T-helper 17 cell (primary cell): ENCODE measurements around the gene ZFAND2A. TPM values are rescaled to one million over a fixed set of nuclear protein-coding genes. Genes with fewer than 3 reads are reported as not detected.

Experiments
- ATAC-seq: fragments of 150-1000 bp; cut with Tn5 transposase; 2 replicates; pipeline ENCODE4 v1.10.0; 2021; ENCODE audit warnings: mild to moderate bottlenecking, moderate library complexity
- DNase-seq, 3 donors: peaks; one replicate each; pipeline versions ENCODE4 v3.0.0 to v3.0.0-alpha.2; 2020 to 2021
- H3K9me3 ChIP-seq: one replicate; pipeline ENCODE4 v1.7.0; 2013; ENCODE audit warnings: low read length, mild to moderate bottlenecking; ENCODE audit not compliant: control insufficient read depth, poor library complexity, severe bottlenecking
- H3K27ac Mint-ChIP-seq: one replicate; pipeline ENCODE4 v1.8.0; 2022; ENCODE audit warnings: mild to moderate bottlenecking, moderate library complexity, mixed read lengths
- H3K27me3 Mint-ChIP-seq: one replicate; pipeline ENCODE4 v1.8.0; 2022; ENCODE audit warnings: mixed read lengths
- H3K36me3 Mint-ChIP-seq: one replicate; pipeline ENCODE4 v1.8.0; 2022; ENCODE audit warnings: low read depth, mixed read lengths
- H3K4me1 Mint-ChIP-seq: one replicate; pipeline ENCODE4 v1.8.0; 2022; ENCODE audit warnings: mild to moderate bottlenecking, mixed read lengths
- H3K4me3 Mint-ChIP-seq: one replicate; pipeline ENCODE4 v1.8.0; 2022; ENCODE audit warnings: mild to moderate bottlenecking, moderate library complexity, mixed read lengths
- total RNA-seq, 4 donors: library from RNA in 2 of 4; stranded (reverse) in 2 of 4; gene quantifications; one replicate each; pipeline ENCODE4 v1.2.3 and lab custom pipeline; 2022 to 2026

The ZFAND2A gene
- total RNA-seq, 2 donors from 2014 or later = 73.6 to 87.8 TPM

GRCh38 chr7:1136841-1137516 lies 23.0 kb downstream of the ZFAND2A start:
- ATAC-seq (no peak), DNase-seq (no peak)
- no peaks in the 10 kb centered on the region for H3K36me3 Mint-ChIP-seq
- no peaks in the 10 kb centered on the region for H3K27me3 Mint-ChIP-seq
- peaks cover 13% of the 10 kb centered on the region for H3K4me1 Mint-ChIP-seq
- peak overlapping the region; percentile 87 for H3K27ac Mint-ChIP-seq
- H3K4me3 Mint-ChIP-seq = peak overlapping the region; percentile 95
- H3K9me3 ChIP-seq = no peaks in the 10 kb centered on the region

- no peak for DNase-seq
These were observed 25.0 kb downstream of the ZFAND2A start for GRCh38 chr7:1134951-1135350.

GRCh38 chr7:1131471-1132265 lies 28.3 kb downstream of the ZFAND2A start:
- no peaks in the 10 kb centered on the region for H3K36me3 Mint-ChIP-seq
- H3K27me3 Mint-ChIP-seq = no peaks in the 10 kb centered on the region
- no peak for ATAC-seq
- H3K4me3 Mint-ChIP-seq = no peak overlapping the region
- no peak overlapping the region for H3K27ac Mint-ChIP-seq
- no peak for DNase-seq
- no peaks in the 10 kb centered on the region for H3K9me3 ChIP-seq
- peaks cover 6% of the 10 kb centered on the region for H3K4me1 Mint-ChIP-seq

More at GRCh38 chr7:1134951-1135350, 25.0 kb downstream of the ZFAND2A start:
- no peak overlapping the region for H3K4me3 Mint-ChIP-seq
- H3K27me3 Mint-ChIP-seq = no peaks in the 10 kb centered on the region
- ATAC-seq = no peak
- H3K9me3 ChIP-seq = no peaks in the 10 kb centered on the region
- H3K4me1 Mint-ChIP-seq = peaks cover 13% of the 10 kb centered on the region
- H3K36me3 Mint-ChIP-seq = no peaks in the 10 kb centered on the region
- H3K27ac Mint-ChIP-seq = no peak overlapping the region

- Mint-ChIP-seq H3K4me3 (no peak overlapping the region), H3K27ac (peak overlapping the region; percentile 63), H3K27me3 (no peaks in the 10 kb centered on the region), H3K36me3 (no peaks in the 10 kb centered on the region), H3K4me1 (peaks cover 4% of the 10 kb centered on the region)
- no peaks in the 10 kb centered on the region for H3K9me3 ChIP-seq
- no peak for ATAC-seq
- no peak for DNase-seq
These were observed 29.7 kb downstream of the ZFAND2A start for GRCh38 chr7:1130021-1130990.

GRCh38 chr7:1129431-1129830 lies 30.6 kb downstream of the ZFAND2A start:
- Mint-ChIP-seq H3K36me3 (no peaks in the 10 kb centered on the region), H3K4me1 (no peaks in the 10 kb centered on the region), H3K27me3 (no peaks in the 10 kb centered on the region), H3K27ac (no peak overlapping the region), H3K4me3 (no peak overlapping the region)
- ATAC-seq = no peak
- no peaks in the 10 kb centered on the region for H3K9me3 ChIP-seq
- DNase-seq = no peak

- DNase-seq = no peak
- no peaks in the 10 kb centered on the region for H3K9me3 ChIP-seq
- H3K4me1 Mint-ChIP-seq = no peaks in the 10 kb centered on the region
These were observed 33.0 kb downstream of the ZFAND2A start for GRCh38 chr7:1127001-1127400.

GRCh38 chr7:1125603-1125969 lies 34.4 kb downstream of the ZFAND2A start:
- H3K4me1 Mint-ChIP-seq = no peaks in the 10 kb centered on the region
- H3K4me3 Mint-ChIP-seq = no peak overlapping the region
- DNase-seq (no peak), ATAC-seq (no peak)
- no peaks in the 10 kb centered on the region for H3K9me3 ChIP-seq
- H3K36me3 Mint-ChIP-seq = no peaks in the 10 kb centered on the region
- H3K27me3 Mint-ChIP-seq = no peaks in the 10 kb centered on the region
- H3K27ac Mint-ChIP-seq = no peak overlapping the region

More at GRCh38 chr7:1127001-1127400, 33.0 kb downstream of the ZFAND2A start:
- Mint-ChIP-seq H3K36me3 (no peaks in the 10 kb centered on the region), H3K4me3 (no peak overlapping the region), H3K27me3 (no peaks in the 10 kb centered on the region), H3K27ac (no peak overlapping the region)
- no peak for ATAC-seq

GRCh38 chr7:1124816-1125602 lies 35.0 kb downstream of the ZFAND2A start:
- no peak for DNase-seq
- no peak overlapping the region for H3K4me3 Mint-ChIP-seq
- no peaks in the 10 kb centered on the region for H3K36me3 Mint-ChIP-seq

GRCh38 chr7:1124164-1124563 lies 35.8 kb downstream of the ZFAND2A start:
- Mint-ChIP-seq H3K27ac (no peak overlapping the region), H3K36me3 (no peaks in the 10 kb centered on the region), H3K4me1 (peaks cover 2% of the 10 kb centered on the region), H3K4me3 (no peak overlapping the region), H3K27me3 (no peaks in the 10 kb centered on the region)
- ATAC-seq = no peak
- H3K9me3 ChIP-seq = no peaks in the 10 kb centered on the region
- no peak for DNase-seq

More at GRCh38 chr7:1124816-1125602, 35.0 kb downstream of the ZFAND2A start:
- Mint-ChIP-seq H3K27ac (no peak overlapping the region), H3K27me3 (no peaks in the 10 kb centered on the region), H3K4me1 (no peaks in the 10 kb centered on the region)
- ATAC-seq = no peak
- no peaks in the 10 kb centered on the region for H3K9me3 ChIP-seq

- ATAC-seq = no peak
- Mint-ChIP-seq H3K4me1 (peaks cover 4% of the 10 kb centered on the region), H3K4me3 (no peak overlapping the region), H3K27ac (no peak overlapping the region), H3K27me3 (no peaks in the 10 kb centered on the region), H3K36me3 (no peaks in the 10 kb centered on the region)
- DNase-seq = no peak
- H3K9me3 ChIP-seq = no peaks in the 10 kb centered on the region
These were observed 36.3 kb downstream of the ZFAND2A start for GRCh38 chr7:1123715-1124114.

GRCh38 chr7:1122832-1123501 lies 37.0 kb downstream of the ZFAND2A start:
- Mint-ChIP-seq H3K27ac (no peak overlapping the region), H3K36me3 (no peaks in the 10 kb centered on the region), H3K4me1 (peaks cover 4% of the 10 kb centered on the region), H3K27me3 (no peaks in the 10 kb centered on the region), H3K4me3 (no peak overlapping the region)
- no peak for ATAC-seq
- no peak for DNase-seq
- no peaks in the 10 kb centered on the region for H3K9me3 ChIP-seq
